ENCODE measurements around the gene GLT8D2. TPM values are rescaled to one million over a fixed set of nuclear protein-coding genes. Genes with fewer than 3 reads are reported as not detected.

GLT8D2 gene
- polyA plus RNA-seq, 2 of the 4 experiments (the other 2 are of a cell fraction), result 0.27 to 0.43 TPM

DNA sequence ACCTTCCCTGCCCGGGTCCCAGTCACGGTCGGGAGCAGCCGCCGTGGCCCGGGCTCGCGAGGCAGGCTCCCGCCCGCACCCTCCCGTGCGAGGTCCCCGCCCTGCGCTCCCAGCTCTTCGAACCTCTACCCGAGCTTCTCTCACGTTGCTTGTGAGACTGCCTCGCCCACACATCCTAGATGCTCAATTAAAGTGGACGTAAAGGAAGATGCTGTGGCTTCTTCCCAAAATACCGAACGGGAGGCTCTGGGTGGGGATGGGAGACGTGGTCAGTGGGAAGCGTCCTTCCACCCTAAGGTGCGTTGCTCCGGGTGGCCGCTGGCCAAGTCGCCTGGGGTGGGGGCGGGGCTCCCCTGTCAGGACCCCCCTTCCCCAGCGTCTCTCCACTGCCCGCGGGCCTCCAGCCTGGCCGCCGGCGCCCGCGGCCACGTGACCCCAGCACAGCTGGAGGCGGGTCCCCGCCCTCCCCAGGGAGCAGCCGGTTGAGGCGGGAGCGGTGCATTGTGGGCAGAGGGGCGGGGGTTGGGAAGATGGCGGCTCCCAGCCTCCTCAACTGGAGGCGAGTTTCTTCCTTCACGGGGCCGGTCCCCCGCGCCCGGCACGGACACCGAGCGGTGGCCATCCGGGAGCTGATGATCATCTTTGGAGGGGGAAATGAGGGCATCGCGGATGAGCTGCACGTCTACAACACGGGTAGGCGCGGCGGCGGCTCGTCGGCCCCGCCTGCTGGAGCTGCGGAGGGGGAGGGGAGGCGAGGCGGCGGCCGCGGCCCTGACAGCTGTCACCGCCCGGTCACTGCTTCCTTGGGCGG is 14.2 kb upstream of the GLT8D2 start, which contains the start of gene HCFC2:
Gene HCFC2 (plus strand): TSS at position 501 of the 811 bp plus-strand sequence. CDS start 30 bp downstream, at position 531.
- Histone ChIP-seq H3K27ac (peak within 1 kb of the TSS; percentile 78 to 91), H3K9me3 (no peaks in the 10 kb centered on the region), H3K4me1 (peaks cover 13% of the 10 kb centered on the region), H3K4me2 (peak within 1 kb of the TSS; percentile 96), H3K4me3 (peak within 1 kb of the TSS; percentile 77)
- peak; percentile 91 to 97 for ATAC-seq
- ChIA-PET CTCF (interaction anchor here (1.0 to 1.5 kb wide), 5 partner anchors 11 to 293 kb away, joined by 3 to 6 read pairs (median 3); partner anchors contain the start of gene TDG), POLR2A (interaction anchor here (1.0 to 3.3 kb wide), 5 partner anchors 74 to 223 kb away, joined by 3 to 30 read pairs (median 3); partner anchors contain the start of genes HSP90B1 and TDG)
- peak; percentile 82 to 97 for DNase-seq (ENCODE audit: low read depth in 1 of 2, low spot score in 1 of 2)
- no peak for FAIRE-seq
- 4% methylated on average over 17 of the region's 74 CpGs for WGBS (ENCODE audit: missing lambda C conversion rate)
- TF ChIP-seq TP53 (CRISPR knock-in tag; IDR thresholded peaks at IDR 0.05) (0 out of 2 replicates have a peak, but pooled peaks have one; percentile 37), TFCP2L1 (CRISPR knock-in tag; IDR thresholded peaks at IDR 0.05) (no peak), EP300 (IDR thresholded peaks at IDR 0.05) (no peak), HEYL (CRISPR knock-in tag; IDR thresholded peaks at IDR 0.05) (no peak), MAZ (IDR thresholded peaks at IDR 0.05; ENCODE audit: borderline replicate concordance, low read depth, low read length) (no peak), RFX5 (IDR thresholded peaks at IDR 0.05) (no peak), PHF8 (IDR thresholded peaks at IDR 0.05; ENCODE audit: borderline replicate concordance, low read depth) (no peak), MAFK (IDR thresholded peaks at IDR 0.05; ENCODE audit: partially characterized antibody) (no peak), CHD2 (IDR thresholded peaks at IDR 0.05; ENCODE audit: low read length, partially characterized antibody) (no peak), SMC3 (IDR thresholded peaks at IDR 0.05) (no peak; the same call in 2 of the 3 replicates), JUNB (IDR thresholded peaks at IDR 0.05) (no peak), ZNF302 (CRISPR knock-in tag; IDR thresholded peaks at IDR 0.05) (no peak), POLR2AphosphoS2 (conservative IDR thresholded peaks at IDR 0.05; ENCODE audit: low read length) (no peak), NR3C1 (IDR thresholded peaks at IDR 0.05) (no peak), HOXA7 (CRISPR knock-in tag; IDR thresholded peaks at IDR 0.05) (no peak), FOSB (CRISPR knock-in tag; IDR thresholded peaks at IDR 0.05) (no peak), GATA3 (IDR thresholded peaks at IDR 0.05; ENCODE audit: borderline replicate concordance) (peak; percentile 42; the same call in 1 of the 2 replicates), HOXB5 (CRISPR knock-in tag; IDR thresholded peaks at IDR 0.05) (no peak), MYC (IDR thresholded peaks at IDR 0.05; ENCODE audit: borderline replicate concordance, low read length) (0 out of 2 replicates have a peak, but pooled peaks have one; percentile 32), CBX8 (IDR thresholded peaks at IDR 0.05) (no peak), BHLHE40 (IDR thresholded peaks at IDR 0.05; ENCODE audit: low read depth, low read length) (0 out of 2 replicates have a peak, but pooled peaks have one; percentile 12), ZFP36 (IDR thresholded peaks at IDR 0.05; ENCODE audit: borderline replicate concordance, partially characterized antibody) (no peak), RAD21 (conservative IDR thresholded peaks at IDR 0.05 in 1 of 2, IDR thresholded peaks at IDR 0.05 in 1 of 2) (0 out of 5 replicates have a peak, but pooled peaks of 1 of the 2 experiments have one; percentile 15), RCOR1 (IDR thresholded peaks at IDR 0.05; ENCODE audit: low read depth, low read length) (no peak), FOXS1 (CRISPR knock-in tag; IDR thresholded peaks at IDR 0.05) (no peak)
- TF ChIP-seq, protein P1, sequence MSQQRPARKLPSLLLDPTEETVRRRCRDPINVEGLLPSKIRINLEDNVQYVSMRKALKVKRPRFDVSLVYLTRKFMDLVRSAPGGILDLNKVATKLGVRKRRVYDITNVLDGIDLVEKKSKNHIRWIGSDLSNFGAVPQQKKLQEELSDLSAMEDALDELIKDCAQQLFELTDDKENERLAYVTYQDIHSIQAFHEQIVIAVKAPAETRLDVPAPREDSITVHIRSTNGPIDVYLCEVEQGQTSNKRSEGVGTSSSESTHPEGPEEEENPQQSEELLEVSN (IDR thresholded peaks at IDR 0.05; ENCODE audit: borderline replicate concordance, low read depth), result peak; percentile 42; the same call in 1 of the 2 replicates
- TF ChIP-seq, protein P2, sequence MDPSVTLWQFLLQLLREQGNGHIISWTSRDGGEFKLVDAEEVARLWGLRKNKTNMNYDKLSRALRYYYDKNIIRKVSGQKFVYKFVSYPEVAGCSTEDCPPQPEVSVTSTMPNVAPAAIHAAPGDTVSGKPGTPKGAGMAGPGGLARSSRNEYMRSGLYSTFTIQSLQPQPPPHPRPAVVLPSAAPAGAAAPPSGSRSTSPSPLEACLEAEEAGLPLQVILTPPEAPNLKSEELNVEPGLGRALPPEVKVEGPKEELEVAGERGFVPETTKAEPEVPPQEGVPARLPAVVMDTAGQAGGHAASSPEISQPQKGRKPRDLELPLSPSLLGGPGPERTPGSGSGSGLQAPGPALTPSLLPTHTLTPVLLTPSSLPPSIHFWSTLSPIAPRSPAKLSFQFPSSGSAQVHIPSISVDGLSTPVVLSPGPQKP (IDR thresholded peaks at IDR 0.05; ENCODE audit: low read depth, low read length), result no peak
- TF ChIP-seq, protein P3, sequence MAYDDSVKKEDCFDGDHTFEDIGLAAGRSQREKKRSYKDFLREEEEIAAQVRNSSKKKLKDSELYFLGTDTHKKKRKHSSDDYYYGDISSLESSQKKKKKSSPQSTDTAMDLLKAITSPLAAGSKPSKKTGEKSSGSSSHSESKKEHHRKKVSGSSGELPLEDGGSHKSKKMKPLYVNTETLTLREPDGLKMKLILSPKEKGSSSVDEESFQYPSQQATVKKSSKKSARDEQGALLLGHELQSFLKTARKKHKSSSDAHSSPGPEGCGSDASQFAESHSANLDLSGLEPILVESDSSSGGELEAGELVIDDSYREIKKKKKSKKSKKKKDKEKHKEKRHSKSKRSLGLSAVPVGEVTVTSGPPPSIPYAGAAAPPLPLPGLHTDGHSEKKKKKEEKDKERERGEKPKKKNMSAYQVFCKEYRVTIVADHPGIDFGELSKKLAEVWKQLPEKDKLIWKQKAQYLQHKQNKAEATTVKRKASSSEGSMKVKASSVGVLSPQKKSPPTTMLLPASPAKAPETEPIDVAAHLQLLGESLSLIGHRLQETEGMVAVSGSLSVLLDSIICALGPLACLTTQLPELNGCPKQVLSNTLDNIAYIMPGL (CRISPR knock-in tag; IDR thresholded peaks at IDR 0.05; ENCODE audit: borderline replicate concordance), result no peak
- TF ChIP-seq, protein P4, sequence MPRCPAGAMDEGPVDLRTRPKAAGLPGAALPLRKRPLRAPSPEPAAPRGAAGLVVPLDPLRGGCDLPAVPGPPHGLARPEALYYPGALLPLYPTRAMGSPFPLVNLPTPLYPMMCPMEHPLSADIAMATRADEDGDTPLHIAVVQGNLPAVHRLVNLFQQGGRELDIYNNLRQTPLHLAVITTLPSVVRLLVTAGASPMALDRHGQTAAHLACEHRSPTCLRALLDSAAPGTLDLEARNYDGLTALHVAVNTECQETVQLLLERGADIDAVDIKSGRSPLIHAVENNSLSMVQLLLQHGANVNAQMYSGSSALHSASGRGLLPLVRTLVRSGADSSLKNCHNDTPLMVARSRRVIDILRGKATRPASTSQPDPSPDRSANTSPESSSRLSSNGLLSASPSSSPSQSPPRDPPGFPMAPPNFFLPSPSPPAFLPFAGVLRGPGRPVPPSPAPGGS (IDR thresholded peaks at IDR 0.05), result peak; percentile 59; the same call in 2 of the 3 replicates
- TF ChIP-seq, protein P5, sequence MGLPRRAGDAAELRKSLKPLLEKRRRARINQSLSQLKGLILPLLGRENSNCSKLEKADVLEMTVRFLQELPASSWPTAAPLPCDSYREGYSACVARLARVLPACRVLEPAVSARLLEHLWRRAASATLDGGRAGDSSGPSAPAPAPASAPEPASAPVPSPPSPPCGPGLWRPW (IDR thresholded peaks at IDR 0.05), result no peak
- TF ChIP-seq, protein P6, sequence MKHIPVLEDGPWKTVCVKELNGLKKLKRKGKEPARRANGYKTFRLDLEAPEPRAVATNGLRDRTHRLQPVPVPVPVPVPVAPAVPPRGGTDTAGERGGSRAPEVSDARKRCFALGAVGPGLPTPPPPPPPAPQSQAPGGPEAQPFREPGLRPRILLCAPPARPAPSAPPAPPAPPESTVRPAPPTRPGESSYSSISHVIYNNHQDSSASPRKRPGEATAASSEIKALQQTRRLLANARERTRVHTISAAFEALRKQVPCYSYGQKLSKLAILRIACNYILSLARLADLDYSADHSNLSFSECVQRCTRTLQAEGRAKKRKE (CRISPR knock-in tag; IDR thresholded peaks at IDR 0.05; ENCODE audit: low read depth), result no peak
- TF ChIP-seq, protein P7, sequence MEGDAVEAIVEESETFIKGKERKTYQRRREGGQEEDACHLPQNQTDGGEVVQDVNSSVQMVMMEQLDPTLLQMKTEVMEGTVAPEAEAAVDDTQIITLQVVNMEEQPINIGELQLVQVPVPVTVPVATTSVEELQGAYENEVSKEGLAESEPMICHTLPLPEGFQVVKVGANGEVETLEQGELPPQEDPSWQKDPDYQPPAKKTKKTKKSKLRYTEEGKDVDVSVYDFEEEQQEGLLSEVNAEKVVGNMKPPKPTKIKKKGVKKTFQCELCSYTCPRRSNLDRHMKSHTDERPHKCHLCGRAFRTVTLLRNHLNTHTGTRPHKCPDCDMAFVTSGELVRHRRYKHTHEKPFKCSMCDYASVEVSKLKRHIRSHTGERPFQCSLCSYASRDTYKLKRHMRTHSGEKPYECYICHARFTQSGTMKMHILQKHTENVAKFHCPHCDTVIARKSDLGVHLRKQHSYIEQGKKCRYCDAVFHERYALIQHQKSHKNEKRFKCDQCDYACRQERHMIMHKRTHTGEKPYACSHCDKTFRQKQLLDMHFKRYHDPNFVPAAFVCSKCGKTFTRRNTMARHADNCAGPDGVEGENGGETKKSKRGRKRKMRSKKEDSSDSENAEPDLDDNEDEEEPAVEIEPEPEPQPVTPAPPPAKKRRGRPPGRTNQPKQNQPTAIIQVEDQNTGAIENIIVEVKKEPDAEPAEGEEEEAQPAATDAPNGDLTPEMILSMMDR (IDR thresholded peaks at IDR 0.05), result no peak
